ENCODE results near the gene MEIOB.

Gene MEIOB

GRCh38 chr16:1912215-1912543 is 40.2 kb upstream of the MEIOB start:
- no peaks in the 10 kb centered on the region for H3K36me3 ChIP-seq (replicated peaks; ENCODE audit: insufficient read depth, low read length)
- H3K9ac ChIP-seq (ENCODE audit: low read length) = no peak overlapping the region
- H3K27me3 ChIP-seq (replicated peaks; ENCODE audit: insufficient read depth, low read length) = peaks cover 34% of the 10 kb centered on the region
- H3F3A ChIP-seq (ENCODE audit: insufficient read depth, low read length) = no peaks in the 10 kb centered on the region
- no peak overlapping the region for H2AFZ ChIP-seq (ENCODE audit: low read length)
- H3K4me1 ChIP-seq (ENCODE audit: low read length) = no peaks in the 10 kb centered on the region
- no peak overlapping the region for H3K4me3 ChIP-seq (ENCODE audit: low read length)
- TF ChIP-seq EZH2phosphoT487 (IDR thresholded peaks at IDR 0.05; ENCODE audit: low read length) (no peak), CTCF (IDR thresholded peaks at IDR 0.05; ENCODE audit: low read length) (no peak), EZH2 (optimal IDR thresholded peaks at IDR 0.05; ENCODE audit: low read depth, low read length) (no peak)
- H3K9me2 ChIP-seq (replicated peaks; ENCODE audit: insufficient read depth, low read length) = no peaks in the 10 kb centered on the region
- no peaks in the 10 kb centered on the region for H4K20me1 ChIP-seq (ENCODE audit: insufficient read depth, low read length)
- H3K4me2 ChIP-seq (ENCODE audit: low read depth, low read length) = no peak overlapping the region
- DNase-seq = no peak
- H3K9me3 ChIP-seq (replicated peaks; ENCODE audit: insufficient read depth, low read length) = no peaks in the 10 kb centered on the region
- no peaks in the 10 kb centered on the region for H3K79me2 ChIP-seq (ENCODE audit: low read length)
- H3K27ac ChIP-seq (ENCODE audit: low read length) = no peak overlapping the region

- Histone ChIP-seq H3K27ac (ENCODE audit: low read length) (no peak overlapping the region), H2AFZ (ENCODE audit: low read length) (no peak overlapping the region), H3K4me2 (ENCODE audit: low read depth, low read length) (no peak overlapping the region), H3K9ac (ENCODE audit: low read length) (no peak overlapping the region), H3K27me3 (replicated peaks; ENCODE audit: insufficient read depth, low read length) (peaks cover 28% of the 10 kb centered on the region), H3F3A (ENCODE audit: insufficient read depth, low read length) (no peaks in the 10 kb centered on the region), H3K9me2 (replicated peaks; ENCODE audit: insufficient read depth, low read length) (no peaks in the 10 kb centered on the region), H3K9me3 (replicated peaks; ENCODE audit: insufficient read depth, low read length) (no peaks in the 10 kb centered on the region), H3K4me3 (ENCODE audit: low read length) (no peak overlapping the region), H4K20me1 (ENCODE audit: insufficient read depth, low read length) (no peaks in the 10 kb centered on the region), H3K36me3 (replicated peaks; ENCODE audit: insufficient read depth, low read length) (no peaks in the 10 kb centered on the region), H3K4me1 (ENCODE audit: low read length) (peaks cover 3% of the 10 kb centered on the region), H3K79me2 (ENCODE audit: low read length) (no peaks in the 10 kb centered on the region)
- no peak for DNase-seq
- TF ChIP-seq EZH2 (optimal IDR thresholded peaks at IDR 0.05; ENCODE audit: low read depth, low read length) = no peak
- no peak for TF ChIP-seq EZH2phosphoT487 (IDR thresholded peaks at IDR 0.05; ENCODE audit: low read length)
- no peak for TF ChIP-seq CTCF (IDR thresholded peaks at IDR 0.05; ENCODE audit: low read length)
These were observed 39.7 kb upstream of the MEIOB start for GRCh38 chr16:1911467-1912214.

- Histone ChIP-seq H3K4me1 (ENCODE audit: low read length) (peaks cover 8% of the 10 kb centered on the region), H2AFZ (ENCODE audit: low read length) (no peak overlapping the region), H3K79me2 (ENCODE audit: low read length) (no peaks in the 10 kb centered on the region), H3K4me2 (ENCODE audit: low read depth, low read length) (no peak overlapping the region), H4K20me1 (ENCODE audit: insufficient read depth, low read length) (no peaks in the 10 kb centered on the region), H3K27me3 (replicated peaks; ENCODE audit: insufficient read depth, low read length) (peaks cover 11% of the 10 kb centered on the region), H3F3A (ENCODE audit: insufficient read depth, low read length) (no peaks in the 10 kb centered on the region), H3K4me3 (ENCODE audit: low read length) (no peak overlapping the region), H3K27ac (ENCODE audit: low read length) (no peak overlapping the region), H3K9me2 (replicated peaks; ENCODE audit: insufficient read depth, low read length) (no peaks in the 10 kb centered on the region), H3K9ac (ENCODE audit: low read length) (no peak overlapping the region), H3K9me3 (replicated peaks; ENCODE audit: insufficient read depth, low read length) (no peaks in the 10 kb centered on the region), H3K36me3 (replicated peaks; ENCODE audit: insufficient read depth, low read length) (no peaks in the 10 kb centered on the region)
- no peak for DNase-seq
- TF ChIP-seq CTCF (IDR thresholded peaks at IDR 0.05; ENCODE audit: low read length) (no peak), EZH2 (optimal IDR thresholded peaks at IDR 0.05; ENCODE audit: low read depth, low read length) (no peak), EZH2phosphoT487 (IDR thresholded peaks at IDR 0.05; ENCODE audit: low read length) (no peak)
These were observed 37.7 kb upstream of the MEIOB start for GRCh38 chr16:1909561-1910231.
